Colon (tissue), 2 donors: ENCODE data around the gene LRRC43.

ENCODE experiments used
- FAIRE-seq: peaks from 2 replicates; lab custom pipeline; 2012; peaks lifted over from hg19 to GRCh38; lab: Jason Lieb, UNC
- donor health status: control.
- donor health status: control.

Gene LRRC43

GRCh38 chr12:122226366-122227125, 43.6 kb downstream of the LRRC43 start:
- FAIRE-seq, result no peak

GRCh38 chr12:122227341-122227740, 44.4 kb downstream of the LRRC43 start:
- no peak for FAIRE-seq

DNA sequence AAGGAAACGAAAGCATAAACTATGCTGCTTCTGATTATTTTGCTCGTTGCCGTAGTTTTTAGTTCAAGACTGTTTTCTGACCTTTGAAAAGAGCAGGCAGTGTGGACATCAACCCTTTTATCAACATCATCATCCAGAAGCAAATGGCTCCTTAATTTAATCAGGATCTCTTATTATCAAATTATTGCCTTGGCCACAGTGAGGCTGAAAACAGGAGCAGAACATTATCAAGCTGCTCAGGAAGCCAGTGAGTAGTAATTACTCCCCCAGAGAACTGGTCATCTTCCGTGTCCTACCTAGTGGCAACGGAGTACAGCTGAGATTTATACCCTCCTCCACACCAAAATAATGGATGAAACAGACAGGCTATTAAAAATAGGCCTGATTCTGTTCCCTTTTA, 45.2 kb downstream of the LRRC43 start:
- no peak for FAIRE-seq

DNA sequence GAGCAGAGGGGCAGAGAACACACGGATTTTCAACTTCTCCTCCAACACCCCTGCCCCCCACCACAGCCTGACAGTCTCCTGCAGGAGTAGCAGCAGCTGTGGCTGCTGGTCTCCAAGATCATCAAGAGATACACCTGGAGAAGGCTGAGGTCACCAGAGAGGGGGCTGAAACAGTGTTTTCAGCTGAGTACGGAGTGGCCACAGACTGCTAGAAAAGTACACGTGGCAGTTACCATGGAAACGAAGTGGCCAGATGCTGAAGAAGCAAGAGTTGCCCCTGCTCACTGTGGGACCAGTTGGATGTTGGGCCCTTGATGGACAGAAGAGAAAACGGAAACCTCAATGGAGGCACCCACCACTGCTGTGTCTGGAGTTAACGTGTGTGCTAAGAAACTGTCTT, 47.9 kb downstream of the LRRC43 start:
- no peak for FAIRE-seq

DNA sequence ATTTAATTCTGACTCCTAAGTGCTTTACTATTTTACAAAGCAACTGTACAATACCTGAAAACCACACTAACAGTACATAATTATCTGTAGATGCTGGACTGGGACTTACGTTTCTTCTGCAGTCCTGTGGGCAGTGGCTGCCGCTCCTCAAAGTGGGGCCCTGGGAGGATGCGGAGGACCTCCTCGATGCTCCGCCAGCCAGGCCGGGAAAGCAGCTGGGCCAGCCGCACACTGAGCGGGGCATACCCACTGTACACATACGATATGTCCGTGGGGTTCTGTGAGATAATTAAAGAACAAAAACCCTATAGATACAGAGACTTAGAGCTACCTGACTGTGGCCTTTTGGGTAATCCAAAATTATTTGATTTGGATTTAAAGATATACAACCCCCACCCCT, 49.8 kb downstream of the LRRC43 start:
- FAIRE-seq, result no peak

DNA sequence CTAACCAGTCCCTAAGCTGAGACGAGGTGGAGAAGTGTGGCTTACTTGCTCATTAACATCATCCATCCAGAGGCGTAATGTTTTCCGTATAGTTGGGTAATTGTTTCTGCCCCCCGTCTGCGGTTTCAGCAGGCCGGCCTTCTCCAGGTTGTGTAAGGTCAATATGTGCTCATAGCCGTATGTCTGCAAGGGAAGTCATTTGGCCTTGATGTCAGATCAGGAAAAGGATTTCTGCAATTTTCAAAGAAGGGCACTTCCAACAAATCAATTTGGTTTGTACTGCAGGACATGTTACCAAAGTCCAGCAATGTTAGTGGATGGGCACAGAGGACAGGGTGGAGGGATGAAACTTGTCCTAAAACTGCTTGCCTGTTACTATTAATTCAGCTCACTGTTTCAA, 52.8 kb downstream of the LRRC43 start:
- FAIRE-seq, result no peak

DNA sequence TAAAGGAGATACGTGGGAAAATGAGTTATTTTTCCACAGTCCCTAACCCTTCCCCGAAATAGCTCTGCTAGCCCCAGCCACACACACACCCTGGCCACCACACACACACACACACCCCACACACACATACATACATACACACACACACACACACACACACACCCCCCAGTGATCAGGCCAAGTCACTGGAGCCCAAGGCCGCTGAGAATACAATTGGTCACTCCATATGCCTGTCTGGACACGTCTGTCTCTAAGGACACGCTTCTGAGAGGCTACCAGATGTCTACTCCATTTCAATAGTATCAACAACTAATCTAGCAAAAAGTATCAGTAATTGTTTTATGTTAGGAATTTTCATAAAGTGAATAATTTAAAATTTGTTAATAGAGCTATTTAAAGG, 55.9 kb downstream of the LRRC43 start:
- FAIRE-seq, result no peak

GRCh38 chr12:122243965-122244364, 61.0 kb downstream of the LRRC43 start:
- no peak for FAIRE-seq

DNA sequence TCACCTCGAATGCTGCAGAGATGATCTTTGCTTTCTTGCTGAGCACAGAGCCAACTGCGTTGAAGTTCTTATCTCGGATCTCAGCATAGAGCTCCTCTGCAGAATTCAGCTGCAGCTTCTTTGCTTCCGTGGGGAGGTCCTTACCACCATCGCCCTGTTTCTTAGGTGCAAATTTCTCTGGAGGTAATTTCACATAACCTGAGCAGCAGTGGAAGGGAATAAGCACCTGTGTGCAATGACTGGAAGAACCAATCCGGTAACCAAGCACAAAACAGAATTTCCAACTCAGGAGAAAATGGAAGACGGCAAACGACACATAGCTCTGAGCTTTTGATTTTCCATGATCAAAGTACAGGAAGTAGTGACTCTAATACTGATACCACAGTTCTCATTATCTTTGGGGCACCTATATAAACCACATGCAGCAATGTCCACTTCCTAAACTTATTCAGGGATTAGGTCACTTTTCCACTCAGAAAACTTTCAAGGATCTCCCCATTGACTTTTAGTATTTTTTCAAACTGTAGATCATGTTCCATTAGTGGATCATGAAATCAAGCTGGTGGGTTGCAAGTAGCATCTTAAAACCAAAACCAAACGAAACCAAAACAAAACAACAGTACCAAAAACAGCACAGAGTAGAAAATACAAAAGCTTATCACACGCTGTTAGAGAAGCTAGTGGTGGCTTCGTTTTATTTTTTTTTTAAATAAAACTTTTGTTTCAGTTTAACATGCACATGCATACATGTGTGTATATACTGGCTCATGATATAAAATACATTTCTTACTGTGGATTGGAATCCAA, 61.8 kb downstream of the LRRC43 start:
- FAIRE-seq, result no peak

DNA sequence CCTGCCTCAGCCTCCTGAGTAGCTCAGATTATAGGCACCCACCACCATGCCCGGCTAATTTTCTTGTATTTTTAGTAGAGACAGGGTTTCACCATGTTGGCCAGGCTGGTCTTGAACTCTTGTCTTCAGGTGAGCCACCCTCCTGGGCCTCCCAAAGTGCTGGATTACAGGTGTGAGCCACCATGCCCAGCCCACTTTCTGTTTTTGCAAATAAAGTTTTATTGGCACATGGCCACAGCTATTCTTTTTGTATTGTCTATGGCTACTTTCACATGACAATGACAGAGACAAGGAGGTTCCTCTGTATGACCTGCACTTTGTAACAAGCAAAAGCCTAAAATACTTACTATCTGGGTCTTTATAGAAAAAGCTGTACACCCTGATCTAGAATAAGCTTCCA, 62.6 kb downstream of the LRRC43 start:
- no peak for FAIRE-seq

DNA sequence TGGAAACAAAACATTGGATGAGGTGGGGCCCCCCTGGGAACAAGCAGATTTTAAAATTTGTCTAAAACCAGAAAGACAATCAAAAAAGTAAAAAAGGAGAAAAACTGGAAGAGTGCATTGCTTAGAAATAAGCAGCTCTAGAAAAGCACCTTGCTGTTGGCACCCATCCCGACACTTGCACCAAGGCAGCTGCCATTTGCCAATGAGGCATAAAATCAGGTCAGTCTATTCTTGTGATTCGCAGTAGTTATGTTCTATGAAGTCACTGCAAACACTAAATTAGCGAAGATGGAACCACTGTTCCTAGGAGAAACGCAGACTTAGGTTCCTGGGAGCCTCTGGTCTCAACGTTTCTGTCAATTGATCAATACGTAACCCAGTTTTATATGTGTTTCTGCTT, 67.1 kb downstream of the LRRC43 start:
- no peak for FAIRE-seq

- FAIRE-seq, result no peak
Observed at GRCh38 chr12:122250536-122250935, 67.6 kb downstream of the LRRC43 start.
